GM19324 (cell line): ENCODE data around the gene COBLL1.
A peak's percentile ranks its signal among the peaks of the same experiment; 100 is the strongest.

Source experiments
- ATAC-seq: cut with Tn5 transposase; IDR thresholded peaks from one replicate; pipeline ENCODE4 v1.9.1; 2021; ENCODE audit warnings: mild to moderate bottlenecking, moderate library complexity; ENCODE audit not compliant: unreplicated experiment, low FRiP score

The COBLL1 gene

GRCh38 chr2:164789968-164790367, 51.7 kb downstream of the COBLL1 start:
- no peak for ATAC-seq

- ATAC-seq, result no peak
These were observed 54.8 kb downstream of the COBLL1 start for GRCh38 chr2:164786787-164787186.

GRCh38 chr2:164785457-164785856, 56.2 kb downstream of the COBLL1 start:
- no peak for ATAC-seq

GRCh38 chr2:164784376-164784775, 57.2 kb downstream of the COBLL1 start:
- no peak for ATAC-seq

- ATAC-seq, result no peak
These were observed 59.3 kb downstream of the COBLL1 start for GRCh38 chr2:164782323-164782722.

- ATAC-seq, result no peak
These were observed 60.2 kb downstream of the COBLL1 start for GRCh38 chr2:164781394-164781793.

GRCh38 chr2:164780611-164781178, 60.9 kb downstream of the COBLL1 start:
- no peak for ATAC-seq

- ATAC-seq, result no peak
These were observed 62.1 kb downstream of the COBLL1 start for GRCh38 chr2:164779383-164780057.

GRCh38 chr2:164778723-164779122, 62.9 kb downstream of the COBLL1 start:
- no peak for ATAC-seq

GRCh38 chr2:164777847-164778461, 63.7 kb downstream of the COBLL1 start:
- no peak for ATAC-seq

- no peak for ATAC-seq
These were observed 68.0 kb downstream of the COBLL1 start for GRCh38 chr2:164773635-164774034.

GRCh38 chr2:164773091-164773490, 68.5 kb downstream of the COBLL1 start:
- ATAC-seq, result no peak

- no peak for ATAC-seq
These were observed 69.7 kb downstream of the COBLL1 start for GRCh38 chr2:164771897-164772296.

GRCh38 chr2:164770421-164770916, 71.2 kb downstream of the COBLL1 start:
- ATAC-seq, result no peak

- no peak for ATAC-seq
These were observed 74.7 kb downstream of the COBLL1 start for GRCh38 chr2:164766954-164767320.

- ATAC-seq, result no peak
These were observed 75.2 kb downstream of the COBLL1 start for GRCh38 chr2:164766216-164766953.

- no peak for ATAC-seq
These were observed 76.6 kb downstream of the COBLL1 start for GRCh38 chr2:164764996-164765395.

- ATAC-seq, result no peak
These were observed 77.1 kb downstream of the COBLL1 start for GRCh38 chr2:164764474-164764873.

- no peak for ATAC-seq
These were observed 78.2 kb downstream of the COBLL1 start for GRCh38 chr2:164763431-164763830.

GRCh38 chr2:164761737-164762460, 79.7 kb downstream of the COBLL1 start:
- no peak for ATAC-seq

GRCh38 chr2:164761201-164761600, 80.4 kb downstream of the COBLL1 start:
- ATAC-seq, result peak; percentile 100
